Cortex of kidney (tissue), 1 donor: Measurements from ENCODE around the gene DLG2.
"Not testable (repeated sequence)": the region's sequence is repeated elsewhere in the genome, so short reads cannot be mapped to it uniquely, and the experiment has no call there.

ENCODE experiments used
- DNase-seq: peaks from one replicate; lab custom pipeline; 2025; lab: John Stamatoyannopoulos, UW

DLG2 gene

DNA sequence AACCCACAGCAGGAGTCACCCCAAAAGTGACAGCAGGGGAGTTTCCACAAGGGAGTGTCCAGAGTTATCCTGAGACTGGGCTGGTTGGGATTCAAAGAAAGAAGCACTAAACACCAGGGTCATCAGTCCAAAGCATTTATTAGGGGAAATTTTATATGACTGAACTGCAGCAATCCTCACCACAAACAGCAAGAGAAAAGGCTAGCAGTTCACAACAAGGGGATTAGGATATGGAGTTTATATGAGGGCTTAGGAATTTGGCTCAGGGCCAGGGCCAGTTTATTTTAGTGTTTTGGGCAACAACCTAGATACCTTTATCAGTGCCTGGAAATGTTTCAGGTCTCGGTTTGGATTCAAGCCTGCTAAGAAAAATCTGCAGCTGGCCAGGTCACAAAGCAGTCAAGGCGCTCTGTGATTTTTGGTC is 16.1 kb upstream of the DLG2 start:
- no peak for DNase-seq

GRCh38 chr11:85634747-85635146 is 7.6 kb upstream of the DLG2 start:
- DNase-seq, result no peak

DNA sequence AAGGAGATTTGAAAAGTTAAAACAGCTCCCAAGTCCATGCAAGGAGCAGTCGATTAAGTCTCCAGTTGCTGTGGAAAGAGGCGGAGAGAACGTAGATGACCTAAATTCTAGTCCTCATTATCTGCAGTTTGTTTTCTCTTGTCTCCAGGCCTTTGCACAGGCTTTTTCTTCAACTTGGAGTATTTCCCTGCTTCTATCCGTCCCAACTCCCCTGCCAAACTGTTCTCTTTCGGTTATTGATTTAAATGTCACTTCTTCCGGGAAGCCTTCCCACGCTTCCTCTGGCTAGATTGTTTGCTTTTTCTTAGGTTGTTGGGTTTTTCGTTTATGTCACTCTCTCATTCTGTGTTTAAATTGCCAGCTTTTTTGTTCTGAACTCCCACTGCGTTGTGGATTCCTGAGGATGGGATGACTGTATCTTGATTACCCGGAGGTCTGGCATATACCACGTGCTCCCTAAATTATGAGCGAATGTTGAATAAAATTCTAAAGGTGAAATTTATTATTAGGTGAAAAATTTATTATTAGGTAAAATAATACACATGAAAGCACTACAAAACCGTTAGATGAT is 1.7 kb upstream of the DLG2 start:
- no peak for DNase-seq

GRCh38 chr11:85627998-85628770 is 1.0 kb upstream of the DLG2 start, which contains the start of gene TMEM126B:
TSS of gene TMEM126B (plus strand) at chr11:85628593. CDS start at chr11:85628608, 15 bp downstream.
- DNase-seq, result no peak

DNA sequence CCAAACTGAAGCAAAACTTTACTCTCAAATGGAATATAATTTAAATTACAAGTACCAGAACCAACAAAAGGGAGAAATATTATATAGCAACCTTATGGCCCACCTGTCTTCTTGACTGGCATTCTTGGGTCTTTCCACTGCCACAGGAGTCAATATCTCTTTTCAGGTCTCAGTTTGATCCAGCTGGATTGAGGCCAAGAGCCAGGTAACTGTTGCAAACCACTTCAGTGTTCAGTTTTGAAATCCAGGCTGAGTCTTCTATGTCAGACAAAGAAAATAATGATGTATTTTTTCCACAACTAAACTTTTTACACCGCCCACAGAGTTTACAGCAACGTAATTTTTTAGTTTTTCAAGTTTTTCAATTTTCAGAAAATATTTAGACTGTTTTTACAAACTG is 648 bp downstream of the DLG2 start:
- DNase-seq, result no peak

GRCh38 chr11:85620256-85620655 is 6.9 kb downstream of the DLG2 start:
- DNase-seq, result no peak

GRCh38 chr11:85619499-85619898 is 7.6 kb downstream of the DLG2 start:
- no peak for DNase-seq

GRCh38 chr11:85611643-85612042 is 15.5 kb downstream of the DLG2 start:
- not testable (repeated sequence) for DNase-seq

DNA sequence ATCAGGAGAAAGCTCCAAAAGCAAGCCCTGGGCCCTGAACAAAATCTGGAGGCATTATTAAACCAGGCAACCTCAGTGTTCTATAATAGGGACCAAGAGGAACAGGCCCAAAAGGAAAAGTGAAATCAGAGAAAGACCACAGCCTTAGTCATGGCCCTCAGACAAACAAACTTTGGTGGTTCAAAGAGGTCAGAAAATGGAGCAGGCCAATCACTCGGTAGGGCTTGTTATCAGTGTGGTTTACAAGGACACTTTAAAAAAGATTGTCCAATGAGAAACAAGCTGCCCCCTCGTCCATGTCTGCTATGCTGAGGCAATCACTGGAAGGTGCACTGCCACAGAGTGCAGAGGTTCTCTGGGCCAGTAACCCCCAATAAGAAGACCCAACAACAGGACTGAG is 17.9 kb downstream of the DLG2 start:
- DNase-seq, result not testable (repeated sequence)

GRCh38 chr11:85608621-85609020 is 18.5 kb downstream of the DLG2 start:
- DNase-seq, result not testable (repeated sequence)

- DNase-seq, result not testable (repeated sequence)
Measured at GRCh38 chr11:85606237-85606636, 20.9 kb downstream of the DLG2 start.

DNA sequence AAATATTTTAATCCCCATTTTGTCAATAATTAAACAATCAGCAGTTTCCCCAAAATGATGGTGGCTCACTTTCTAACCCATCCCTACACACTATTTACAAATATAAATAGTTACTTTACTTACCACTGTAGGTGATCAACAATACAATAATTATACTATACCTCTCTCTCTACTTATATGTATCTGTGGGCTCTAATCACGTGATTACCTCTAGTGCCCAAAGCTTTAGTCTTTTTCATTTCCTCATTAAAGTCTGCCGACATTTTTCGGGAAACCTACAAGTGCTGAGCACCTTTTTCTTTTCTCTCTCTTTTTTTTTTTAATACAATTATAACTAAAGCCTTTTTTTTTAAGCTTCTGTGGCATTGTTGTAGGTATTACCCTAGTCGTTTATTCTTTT is 23.9 kb downstream of the DLG2 start:
- no peak for DNase-seq

GRCh38 chr11:85602526-85603213 is 24.5 kb downstream of the DLG2 start:
- DNase-seq, result no peak

GRCh38 chr11:85599083-85599482 is 28.1 kb downstream of the DLG2 start:
- DNase-seq, result no peak

- no peak for DNase-seq
Measured at GRCh38 chr11:85596886-85597285, 30.3 kb downstream of the DLG2 start.

GRCh38 chr11:85595285-85595884 is 31.8 kb downstream of the DLG2 start:
- no peak for DNase-seq

- no peak for DNase-seq
Measured at GRCh38 chr11:85590848-85591483, 36.2 kb downstream of the DLG2 start.

DNA sequence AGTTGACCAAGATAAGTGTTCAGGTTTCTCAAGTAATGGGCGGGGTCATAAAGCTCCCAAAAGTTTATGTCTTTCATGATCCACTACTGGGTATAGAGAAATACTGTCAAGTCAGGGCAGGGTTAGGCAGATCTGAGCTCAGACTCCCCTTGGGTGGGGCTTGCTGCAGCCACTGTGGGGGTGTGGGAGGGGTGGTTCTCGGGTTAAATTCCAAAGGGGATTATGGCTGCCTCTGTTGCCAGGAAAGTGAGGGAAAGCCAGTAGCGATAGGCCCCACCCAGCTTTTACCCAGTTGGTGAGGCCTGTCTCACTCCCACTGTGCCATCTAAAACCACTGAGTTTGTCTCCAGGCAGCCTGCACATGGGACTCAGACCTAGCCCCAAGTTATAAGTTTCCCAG is 37.8 kb downstream of the DLG2 start:
- no peak for DNase-seq

DNA sequence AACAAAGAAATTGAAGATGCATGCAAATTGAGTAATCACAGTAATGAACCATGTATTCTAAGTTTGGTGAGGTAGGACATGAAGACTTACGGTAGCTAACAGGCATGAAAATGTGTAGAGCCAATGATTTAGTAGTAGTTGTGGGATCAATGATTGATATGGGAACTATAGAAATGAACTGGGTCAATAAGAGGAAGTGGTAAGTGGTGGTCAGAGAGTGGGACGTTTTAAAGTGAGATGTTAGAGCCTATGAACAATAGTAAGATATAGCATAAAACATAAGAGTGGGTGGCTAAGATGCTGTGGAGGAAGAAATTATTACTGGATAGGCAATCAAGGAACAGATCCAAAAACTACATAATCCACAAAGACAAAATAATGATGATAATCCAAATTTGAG is 45.0 kb downstream of the DLG2 start:
- DNase-seq, result no peak

- DNase-seq, result no peak
Measured at GRCh38 chr11:85575388-85575787, 51.8 kb downstream of the DLG2 start.

DNA sequence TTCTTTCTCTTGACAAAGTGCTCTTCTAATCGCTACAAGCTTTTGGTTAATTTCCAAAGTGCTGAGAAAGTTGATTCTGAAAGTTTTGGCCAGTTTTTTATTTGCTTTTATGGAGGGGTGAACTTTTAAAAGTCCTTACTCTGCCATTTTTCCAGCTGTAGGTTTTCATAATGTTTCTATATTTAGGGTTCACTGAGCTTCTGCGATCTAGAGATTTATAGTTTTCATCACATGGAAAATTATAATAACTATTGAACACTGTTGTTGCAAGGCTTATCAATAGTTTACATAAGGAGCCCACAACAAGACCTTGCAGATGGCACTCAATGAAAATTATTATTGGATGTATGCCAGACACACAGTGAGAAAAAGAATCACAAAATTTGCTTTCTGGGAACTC is 55.1 kb downstream of the DLG2 start:
- DNase-seq, result no peak

GRCh38 chr11:85569525-85569924 is 57.6 kb downstream of the DLG2 start:
- DNase-seq, result no peak
